ENCODE measurements around the gene ZNF70.

The ZNF70 gene

GRCh38 chr22:23773483-23774113 lies 22.7 kb upstream of the ZNF70 start:
- DNase-seq (ENCODE audit: extremely low read depth, low read depth) = no peak
- TF ChIP-seq, protein P1, sequence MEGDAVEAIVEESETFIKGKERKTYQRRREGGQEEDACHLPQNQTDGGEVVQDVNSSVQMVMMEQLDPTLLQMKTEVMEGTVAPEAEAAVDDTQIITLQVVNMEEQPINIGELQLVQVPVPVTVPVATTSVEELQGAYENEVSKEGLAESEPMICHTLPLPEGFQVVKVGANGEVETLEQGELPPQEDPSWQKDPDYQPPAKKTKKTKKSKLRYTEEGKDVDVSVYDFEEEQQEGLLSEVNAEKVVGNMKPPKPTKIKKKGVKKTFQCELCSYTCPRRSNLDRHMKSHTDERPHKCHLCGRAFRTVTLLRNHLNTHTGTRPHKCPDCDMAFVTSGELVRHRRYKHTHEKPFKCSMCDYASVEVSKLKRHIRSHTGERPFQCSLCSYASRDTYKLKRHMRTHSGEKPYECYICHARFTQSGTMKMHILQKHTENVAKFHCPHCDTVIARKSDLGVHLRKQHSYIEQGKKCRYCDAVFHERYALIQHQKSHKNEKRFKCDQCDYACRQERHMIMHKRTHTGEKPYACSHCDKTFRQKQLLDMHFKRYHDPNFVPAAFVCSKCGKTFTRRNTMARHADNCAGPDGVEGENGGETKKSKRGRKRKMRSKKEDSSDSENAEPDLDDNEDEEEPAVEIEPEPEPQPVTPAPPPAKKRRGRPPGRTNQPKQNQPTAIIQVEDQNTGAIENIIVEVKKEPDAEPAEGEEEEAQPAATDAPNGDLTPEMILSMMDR (IDR thresholded peaks at IDR 0.05; ENCODE audit: low read depth, low read length) = no peak

- no peak for DNase-seq (ENCODE audit: extremely low read depth, low read depth)
- TF ChIP-seq, protein P1 (IDR thresholded peaks at IDR 0.05; ENCODE audit: low read depth, low read length) = no peak; the same call in none of the 2 replicates
Observed at GRCh38 chr22:23772649-23773473, 21.9 kb upstream of the ZNF70 start, which contains the start of gene MMP11. Gene MMP11 (plus strand): TSS chr22:23772849. CDS start chr22:23772871, 22 bp downstream.

DNA sequence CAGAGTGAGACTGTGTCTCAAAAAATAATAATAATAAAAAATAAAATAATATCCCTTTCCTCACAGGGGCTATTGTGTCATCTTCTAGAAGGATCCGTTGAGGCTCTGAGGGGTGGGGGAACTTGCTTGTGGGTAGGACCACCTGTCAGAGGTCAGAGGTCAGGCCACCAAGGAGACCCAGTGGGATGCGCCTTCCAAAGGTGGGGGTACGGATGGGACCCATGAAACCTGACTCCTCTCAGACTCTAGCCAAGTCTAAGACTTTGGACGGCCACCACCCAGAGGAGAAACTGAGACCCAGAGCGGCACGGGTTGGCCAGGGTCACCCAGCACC lies 21.4 kb upstream of the ZNF70 start:
- TF ChIP-seq, protein P1 (IDR thresholded peaks at IDR 0.05; ENCODE audit: low read depth, low read length) = no peak
- DNase-seq (ENCODE audit: extremely low read depth, low read depth) = no peak

- TF ChIP-seq, protein P1 (IDR thresholded peaks at IDR 0.05; ENCODE audit: low read depth, low read length) = no peak
- DNase-seq (ENCODE audit: extremely low read depth, low read depth) = no peak
Observed at GRCh38 chr22:23769321-23769965, 18.5 kb upstream of the ZNF70 start.

GRCh38 chr22:23767673-23768548 lies 17.0 kb upstream of the ZNF70 start, which contains the start of gene CHCHD10:
Gene CHCHD10 (minus strand): TSS chr22:23767972. CDS start chr22:23767874, 98 bp downstream.
- DNase-seq (ENCODE audit: extremely low read depth, low read depth) = no peak
- TF ChIP-seq, protein P1 (IDR thresholded peaks at IDR 0.05; ENCODE audit: low read depth, low read length) = peak; percentile 84

DNA sequence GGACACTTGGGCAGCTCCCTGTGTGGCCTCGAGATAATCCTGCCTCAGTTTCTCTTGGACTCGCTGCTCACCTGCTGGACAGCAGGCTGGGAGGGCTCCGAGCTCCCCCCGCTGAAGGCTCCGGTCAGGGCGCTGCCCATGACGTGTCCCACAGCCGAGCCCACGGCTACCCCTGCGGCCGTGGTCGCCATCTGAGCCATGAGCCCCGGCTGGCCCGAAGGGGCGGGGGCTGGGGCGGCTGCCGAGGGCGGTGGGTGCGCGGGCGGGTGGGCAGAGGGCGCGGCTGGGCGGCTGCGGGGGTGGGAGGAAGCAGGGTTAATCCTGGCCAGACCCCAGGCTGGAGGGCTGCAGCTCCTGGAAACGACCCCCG lies 16.4 kb upstream of the ZNF70 start:
- TF ChIP-seq, protein P1 (IDR thresholded peaks at IDR 0.05; ENCODE audit: low read depth, low read length) = no peak
- no peak for DNase-seq (ENCODE audit: extremely low read depth, low read depth)

All from AG09319 (cell line).